ENCODE data around the gene PLEKHA1. TPM values are rescaled to one million over a fixed set of nuclear protein-coding genes. Genes with fewer than 3 reads are reported as not detected.

The PLEKHA1 gene
- total and polyA plus RNA-seq, 2 of the 13 experiments (the other 11 are each of a cell fraction or from before 2014, with no cell fraction given) = 32.2 to 53.3 TPM

DNA sequence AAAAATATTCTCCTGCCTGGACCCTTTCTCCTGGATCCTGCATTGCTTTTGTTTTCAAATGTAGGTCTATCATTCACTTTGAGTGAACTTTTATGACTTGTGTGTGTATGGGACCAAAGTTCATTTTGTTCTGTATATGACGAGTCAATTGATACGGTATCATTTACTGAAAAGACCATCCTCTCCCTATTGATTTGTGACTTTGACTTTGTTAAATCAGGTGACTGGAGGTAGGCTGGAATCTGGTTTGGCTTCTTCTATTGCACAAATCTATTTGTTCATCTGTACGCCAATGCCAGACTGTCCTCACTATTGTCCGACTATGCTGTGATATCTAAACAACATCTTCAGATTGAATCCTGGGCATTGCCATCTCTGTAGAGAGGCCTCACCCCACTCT lies 74.6 kb downstream of the PLEKHA1 start:
- no TSS peak for BruUV-seq (replicated peaks)
- no peaks in the 10 kb centered on the region for H4K20me1 ChIP-seq (ENCODE audit: insufficient read depth, low read length)
- no peak overlapping the region for H3K4me3 ChIP-seq (replicated peaks in 1 of 3; ENCODE audit: insufficient read depth in 1 of 3, low read depth in 2 of 3, low read length in 3 of 3)
- H3K4me2 ChIP-seq (ENCODE audit: low read depth, low read length) = no peak overlapping the region
- H3K27me3 ChIP-seq (ENCODE audit: control insufficient read depth in 1 of 2, insufficient read depth in 2 of 2, low read length in 2 of 2) = peaks cover 0 to 28% of the 10 kb centered on the region in 2 experiments; a peak in 3 of 5 replicates
- no peaks in the 10 kb centered on the region for H3K36me3 ChIP-seq (replicated peaks in 1 of 2; ENCODE audit: control insufficient read depth in 1 of 2, insufficient read depth in 2 of 2, low read length in 2 of 2)
- H3K9me3 ChIP-seq (ENCODE audit: low read length) = no peaks in the 10 kb centered on the region
- TF ChIP-seq TBP (CRISPR knock-in tag; IDR thresholded peaks at IDR 0.05) = no peak
- TF ChIP-seq, protein P1, sequence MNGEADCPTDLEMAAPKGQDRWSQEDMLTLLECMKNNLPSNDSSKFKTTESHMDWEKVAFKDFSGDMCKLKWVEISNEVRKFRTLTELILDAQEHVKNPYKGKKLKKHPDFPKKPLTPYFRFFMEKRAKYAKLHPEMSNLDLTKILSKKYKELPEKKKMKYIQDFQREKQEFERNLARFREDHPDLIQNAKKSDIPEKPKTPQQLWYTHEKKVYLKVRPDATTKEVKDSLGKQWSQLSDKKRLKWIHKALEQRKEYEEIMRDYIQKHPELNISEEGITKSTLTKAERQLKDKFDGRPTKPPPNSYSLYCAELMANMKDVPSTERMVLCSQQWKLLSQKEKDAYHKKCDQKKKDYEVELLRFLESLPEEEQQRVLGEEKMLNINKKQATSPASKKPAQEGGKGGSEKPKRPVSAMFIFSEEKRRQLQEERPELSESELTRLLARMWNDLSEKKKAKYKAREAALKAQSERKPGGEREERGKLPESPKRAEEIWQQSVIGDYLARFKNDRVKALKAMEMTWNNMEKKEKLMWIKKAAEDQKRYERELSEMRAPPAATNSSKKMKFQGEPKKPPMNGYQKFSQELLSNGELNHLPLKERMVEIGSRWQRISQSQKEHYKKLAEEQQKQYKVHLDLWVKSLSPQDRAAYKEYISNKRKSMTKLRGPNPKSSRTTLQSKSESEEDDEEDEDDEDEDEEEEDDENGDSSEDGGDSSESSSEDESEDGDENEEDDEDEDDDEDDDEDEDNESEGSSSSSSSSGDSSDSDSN (CRISPR knock-in tag; IDR thresholded peaks at IDR 0.05) = no peak
- TF ChIP-seq HDAC6 (IDR thresholded peaks at IDR 0.05; ENCODE audit: low read depth, low read length) = no peak
- TF ChIP-seq FOXC1 (CRISPR knock-in tag; IDR thresholded peaks at IDR 0.05; ENCODE audit: borderline replicate concordance) = no peak
- TF ChIP-seq ZNF670 (CRISPR knock-in tag; IDR thresholded peaks at IDR 0.05; ENCODE audit: borderline replicate concordance) = no peak
- TF ChIP-seq DNMT1 (CRISPR knock-in tag; IDR thresholded peaks at IDR 0.05) = no peak
- TF ChIP-seq ZNF572 (CRISPR knock-in tag; IDR thresholded peaks at IDR 0.05) = no peak
- TF ChIP-seq, protein P2, sequence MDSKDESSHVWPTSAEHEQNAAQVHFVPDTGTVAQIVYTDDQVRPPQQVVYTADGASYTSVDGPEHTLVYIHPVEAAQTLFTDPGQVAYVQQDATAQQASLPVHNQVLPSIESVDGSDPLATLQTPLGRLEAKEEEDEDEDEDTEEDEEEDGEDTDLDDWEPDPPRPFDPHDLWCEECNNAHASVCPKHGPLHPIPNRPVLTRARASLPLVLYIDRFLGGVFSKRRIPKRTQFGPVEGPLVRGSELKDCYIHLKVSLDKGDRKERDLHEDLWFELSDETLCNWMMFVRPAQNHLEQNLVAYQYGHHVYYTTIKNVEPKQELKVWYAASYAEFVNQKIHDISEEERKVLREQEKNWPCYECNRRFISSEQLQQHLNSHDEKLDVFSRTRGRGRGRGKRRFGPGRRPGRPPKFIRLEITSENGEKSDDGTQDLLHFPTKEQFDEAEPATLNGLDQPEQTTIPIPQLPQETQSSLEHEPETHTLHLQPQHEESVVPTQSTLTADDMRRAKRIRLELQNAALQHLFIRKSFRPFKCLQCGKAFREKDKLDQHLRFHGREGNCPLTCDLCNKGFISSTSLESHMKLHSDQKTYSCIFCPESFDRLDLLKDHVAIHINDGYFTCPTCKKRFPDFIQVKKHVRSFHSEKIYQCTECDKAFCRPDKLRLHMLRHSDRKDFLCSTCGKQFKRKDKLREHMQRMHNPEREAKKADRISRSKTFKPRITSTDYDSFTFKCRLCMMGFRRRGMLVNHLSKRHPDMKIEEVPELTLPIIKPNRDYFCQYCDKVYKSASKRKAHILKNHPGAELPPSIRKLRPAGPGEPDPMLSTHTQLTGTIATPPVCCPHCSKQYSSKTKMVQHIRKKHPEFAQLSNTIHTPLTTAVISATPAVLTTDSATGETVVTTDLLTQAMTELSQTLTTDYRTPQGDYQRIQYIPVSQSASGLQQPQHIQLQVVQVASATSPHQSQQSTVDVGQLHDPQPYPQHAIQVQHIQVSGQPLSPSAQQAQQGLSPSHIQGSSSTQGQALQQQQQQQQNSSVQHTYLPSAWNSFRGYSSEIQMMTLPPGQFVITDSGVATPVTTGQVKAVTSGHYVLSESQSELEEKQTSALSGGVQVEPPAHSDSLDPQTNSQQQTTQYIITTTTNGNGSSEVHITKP (CRISPR knock-in tag; IDR thresholded peaks at IDR 0.05; ENCODE audit: low read depth) = no peak
- TF ChIP-seq ZNF121 (CRISPR knock-in tag; IDR thresholded peaks at IDR 0.05) = no peak
- TF ChIP-seq AGO2 (optimal IDR thresholded peaks at IDR 0.05; ENCODE audit: low read depth, low read length) = no peak
- TF ChIP-seq, protein P3, sequence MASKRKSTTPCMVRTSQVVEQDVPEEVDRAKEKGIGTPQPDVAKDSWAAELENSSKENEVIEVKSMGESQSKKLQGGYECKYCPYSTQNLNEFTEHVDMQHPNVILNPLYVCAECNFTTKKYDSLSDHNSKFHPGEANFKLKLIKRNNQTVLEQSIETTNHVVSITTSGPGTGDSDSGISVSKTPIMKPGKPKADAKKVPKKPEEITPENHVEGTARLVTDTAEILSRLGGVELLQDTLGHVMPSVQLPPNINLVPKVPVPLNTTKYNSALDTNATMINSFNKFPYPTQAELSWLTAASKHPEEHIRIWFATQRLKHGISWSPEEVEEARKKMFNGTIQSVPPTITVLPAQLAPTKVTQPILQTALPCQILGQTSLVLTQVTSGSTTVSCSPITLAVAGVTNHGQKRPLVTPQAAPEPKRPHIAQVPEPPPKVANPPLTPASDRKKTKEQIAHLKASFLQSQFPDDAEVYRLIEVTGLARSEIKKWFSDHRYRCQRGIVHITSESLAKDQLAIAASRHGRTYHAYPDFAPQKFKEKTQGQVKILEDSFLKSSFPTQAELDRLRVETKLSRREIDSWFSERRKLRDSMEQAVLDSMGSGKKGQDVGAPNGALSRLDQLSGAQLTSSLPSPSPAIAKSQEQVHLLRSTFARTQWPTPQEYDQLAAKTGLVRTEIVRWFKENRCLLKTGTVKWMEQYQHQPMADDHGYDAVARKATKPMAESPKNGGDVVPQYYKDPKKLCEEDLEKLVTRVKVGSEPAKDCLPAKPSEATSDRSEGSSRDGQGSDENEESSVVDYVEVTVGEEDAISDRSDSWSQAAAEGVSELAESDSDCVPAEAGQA (IDR thresholded peaks at IDR 0.05; ENCODE audit: low read depth) = no peak
- TF ChIP-seq, protein P3 (CRISPR knock-in tag; IDR thresholded peaks at IDR 0.05; ENCODE audit: borderline replicate concordance) = no peak
- no peak for TF ChIP-seq MYNN (CRISPR knock-in tag; IDR thresholded peaks at IDR 0.05; ENCODE audit: low read depth)
- H2AFZ ChIP-seq (ENCODE audit: low read length) = no peak overlapping the region
- in situ Hi-C loops (cut with HindIII; ENCODE audit: extremely low pct_ligation_motif_present, low pct_unique_long_range_greater_than_20kb) (no loop called here), intact Hi-C loops (cut with micrococcal nuclease; ENCODE audit: unreplicated experiment) (loop anchor here (10.0 kb wide), 1 partner anchor 116 kb away; the partner anchor contains the start of gene DMBT1)
- WGBS (ENCODE audit: low lambda C conversion rate) = 5% methylated on average over 4 of the region's 4 CpGs
- H3K9ac ChIP-seq (ENCODE audit: insufficient read depth, low read depth, low read length) = no peak overlapping the region
- ChIA-PET POLR2A (no interaction called here), CTCF (ENCODE audit: low intra/inter-chr PET ratio, low total read pairs) (no interaction called here)
- H3K79me2 ChIP-seq (ENCODE audit: insufficient read depth, low read length) = no peaks in the 10 kb centered on the region
- no peak for ATAC-seq
- no peak overlapping the region for H3K27ac ChIP-seq (ENCODE audit: extremely low read length, insufficient read depth, low read length)
- FAIRE-seq = no peak
- no peak for DNase-seq (ENCODE audit: low spot score)
- H3K4me1 ChIP-seq (ENCODE audit: insufficient read depth, low read length) = no peaks in the 10 kb centered on the region
